NCI-H1930 (cell line): ENCODE measurements around the gene SLC13A4.
A peak's percentile ranks its signal among the peaks of the same experiment; 100 is the strongest.
"Not testable (repeated sequence)": the region's sequence is repeated elsewhere in the genome, so short reads cannot be mapped to it uniquely, and the experiment has no call there.

Source experiments
- DNase-seq, 2 experiments: peaks; one replicate each; lab custom pipeline; 2025; lab: John Stamatoyannopoulos, UW

SLC13A4 gene

GRCh38 chr7:135718219-135718618 lies 9.8 kb downstream of the SLC13A4 start:
- DNase-seq, result no peak

- no peak for DNase-seq
Observed at GRCh38 chr7:135717693-135718092, 10.3 kb downstream of the SLC13A4 start.

DNA sequence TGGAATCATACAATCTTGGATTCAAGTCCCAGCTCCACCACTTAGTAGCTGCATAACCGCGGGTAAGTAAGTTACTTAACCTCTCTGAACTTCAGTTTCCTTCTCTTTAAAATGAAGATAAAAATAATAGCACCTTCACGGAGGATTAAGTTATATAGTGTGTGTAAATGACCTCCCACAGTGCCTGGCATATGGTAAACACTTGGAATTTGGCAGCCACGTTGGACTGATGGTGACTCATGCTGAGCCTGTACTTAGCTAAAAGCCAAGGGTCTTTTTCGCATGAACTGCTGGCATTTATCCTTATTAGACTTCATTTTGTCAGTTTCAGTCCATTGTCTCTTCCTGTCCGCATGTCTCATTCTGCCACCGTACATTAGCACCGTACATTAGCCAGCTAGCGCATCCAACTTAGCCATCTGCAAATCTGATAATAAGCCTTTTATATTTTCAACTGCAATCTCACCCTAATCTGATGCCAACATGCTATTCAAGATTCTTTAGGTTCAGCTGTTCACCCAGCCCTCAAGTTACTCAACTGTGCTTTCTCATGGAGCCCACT lies 11.2 kb downstream of the SLC13A4 start:
- DNase-seq, result no peak

- no peak for DNase-seq
Observed at GRCh38 chr7:135715673-135716072, 12.3 kb downstream of the SLC13A4 start.

- no peak for DNase-seq
Observed at GRCh38 chr7:135715055-135715522, 12.9 kb downstream of the SLC13A4 start.

DNA sequence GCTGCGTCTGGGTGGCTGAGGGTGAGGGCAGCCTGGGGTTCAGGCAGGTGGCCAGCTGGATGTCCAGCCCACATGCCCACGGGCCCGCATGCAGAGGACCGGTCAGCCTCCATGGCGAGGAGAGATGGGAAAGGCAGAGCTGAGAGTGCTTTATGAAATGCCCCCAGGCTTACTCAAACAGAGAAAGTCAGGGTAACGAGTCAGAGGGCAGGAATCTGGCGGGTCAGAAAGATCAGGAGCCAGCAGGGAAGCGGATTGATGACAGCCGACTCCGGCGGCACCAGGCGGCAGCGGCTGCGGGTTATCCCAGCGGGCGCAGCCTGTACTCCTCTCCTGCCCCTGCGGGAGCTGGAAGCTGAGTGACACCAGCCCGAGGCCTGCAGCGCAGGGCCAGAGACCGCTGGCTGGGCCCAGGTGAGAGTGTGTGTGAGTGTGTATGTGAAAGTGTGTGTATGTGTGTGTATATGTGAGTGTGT lies 13.4 kb downstream of the SLC13A4 start:
- DNase-seq, result no peak

DNA sequence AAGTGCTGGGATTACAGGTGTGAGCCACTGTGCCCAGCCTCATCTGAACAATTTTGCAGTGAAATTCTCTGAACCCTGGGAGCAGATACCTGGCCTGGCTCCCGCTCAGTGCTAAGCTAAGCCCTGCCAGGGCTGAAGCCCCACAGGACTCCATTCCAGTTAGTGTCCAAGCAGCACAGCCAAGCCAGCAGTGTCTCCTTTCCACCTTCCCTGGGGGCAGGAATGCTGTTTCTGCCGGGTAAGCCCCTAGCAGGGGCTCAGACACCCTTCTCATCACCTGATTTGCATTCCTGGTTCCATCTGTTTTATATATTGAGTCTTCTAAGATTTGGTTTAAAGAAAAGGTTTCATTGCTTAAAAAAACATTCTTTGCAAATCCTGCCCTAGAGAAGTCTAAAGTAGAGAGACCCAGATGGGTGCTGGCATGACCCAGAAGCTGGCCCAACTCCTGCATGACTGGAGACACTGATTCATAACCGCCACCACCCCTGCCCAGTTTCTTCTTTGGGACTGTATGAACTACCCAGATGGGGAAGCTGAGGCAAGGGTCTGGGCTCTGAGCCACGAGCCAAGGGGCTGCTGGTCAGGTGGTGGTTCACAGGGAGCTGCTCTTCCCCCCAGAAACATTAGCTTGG lies 14.0 kb downstream of the SLC13A4 start:
- DNase-seq, result no peak

GRCh38 chr7:135712796-135713195 lies 15.2 kb downstream of the SLC13A4 start:
- DNase-seq, result no peak

DNA sequence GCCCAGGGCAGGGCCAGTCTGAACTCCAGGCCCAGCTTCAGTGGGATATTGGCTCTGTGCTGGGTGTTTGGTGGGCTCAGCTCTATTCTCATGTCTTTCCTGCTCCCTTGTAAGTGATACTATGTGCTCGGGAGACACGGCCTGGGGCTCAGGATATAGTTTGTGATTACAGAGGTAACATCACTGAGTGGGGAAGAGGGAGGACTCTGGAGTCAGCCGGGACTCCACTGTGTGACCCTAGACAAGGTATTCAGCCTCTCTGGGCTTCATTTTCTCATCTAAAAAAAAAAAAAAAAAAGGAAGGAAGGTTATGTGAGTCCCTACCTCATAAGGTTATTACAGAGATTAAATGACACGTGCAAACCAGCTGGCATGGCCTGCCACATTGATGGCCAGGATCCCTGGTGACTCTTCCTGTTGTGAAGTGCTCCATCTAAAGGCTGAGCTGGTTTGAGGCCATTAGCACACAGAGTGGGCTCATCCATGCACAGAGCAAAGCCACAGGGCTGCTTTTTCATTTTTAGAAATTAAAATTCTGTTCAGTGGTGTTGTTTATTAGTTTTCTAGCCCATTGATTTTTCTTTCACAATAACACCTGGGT lies 15.7 kb downstream of the SLC13A4 start:
- no peak for DNase-seq

DNA sequence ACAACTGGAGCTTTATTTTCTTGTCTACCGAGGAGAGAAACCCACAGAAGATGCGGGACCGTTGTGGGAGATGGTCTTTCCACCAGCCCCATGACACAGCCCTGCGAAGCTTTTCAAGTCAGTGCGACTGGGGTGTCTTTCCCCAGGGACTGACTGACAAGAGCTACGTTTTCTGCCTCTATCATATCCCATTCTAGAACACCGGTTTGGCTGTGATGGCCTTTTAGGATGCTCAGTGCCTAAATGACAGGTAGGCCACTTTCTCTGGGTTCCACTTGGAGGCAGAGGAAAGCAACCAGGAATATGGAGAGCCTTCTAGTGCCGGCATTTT lies 16.9 kb downstream of the SLC13A4 start:
- DNase-seq, result no peak

DNA sequence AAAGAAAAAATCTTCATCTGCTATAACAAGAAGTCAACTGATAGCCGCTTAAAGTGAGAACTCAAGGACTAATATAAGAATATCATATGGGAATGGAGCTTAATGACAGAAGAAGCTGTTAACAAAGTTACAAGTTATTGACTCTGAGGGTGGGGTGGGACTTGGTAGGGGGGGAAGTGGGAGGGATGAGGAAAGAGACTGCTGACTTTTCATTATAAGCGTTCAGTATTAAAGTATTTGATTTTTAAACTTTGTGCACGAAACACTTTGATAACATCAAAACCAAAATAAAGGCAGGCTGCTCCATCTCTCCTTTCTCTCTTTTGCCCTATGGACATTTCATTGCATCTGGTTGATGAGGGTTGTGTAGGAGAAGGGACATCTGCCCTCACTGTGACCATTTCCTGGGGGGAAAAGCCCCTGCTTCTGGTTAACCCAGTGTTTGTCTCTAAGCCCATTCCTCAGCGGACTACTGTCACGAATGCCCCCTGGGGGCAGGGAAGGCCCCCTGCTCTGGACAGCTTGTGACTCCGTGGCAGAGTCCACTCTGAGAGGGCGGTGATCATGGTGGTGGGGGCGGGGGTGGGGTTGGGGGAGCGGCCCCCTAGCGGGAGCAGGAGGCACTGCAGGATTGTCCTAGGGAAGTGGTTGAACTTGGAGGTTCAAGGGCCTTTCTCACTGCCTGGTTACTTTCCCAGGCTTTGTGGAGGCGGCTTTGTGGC lies 17.4 kb downstream of the SLC13A4 start:
- DNase-seq, result no peak

- DNase-seq, result no peak
Observed at GRCh38 chr7:135709508-135709907, 18.5 kb downstream of the SLC13A4 start.

DNA sequence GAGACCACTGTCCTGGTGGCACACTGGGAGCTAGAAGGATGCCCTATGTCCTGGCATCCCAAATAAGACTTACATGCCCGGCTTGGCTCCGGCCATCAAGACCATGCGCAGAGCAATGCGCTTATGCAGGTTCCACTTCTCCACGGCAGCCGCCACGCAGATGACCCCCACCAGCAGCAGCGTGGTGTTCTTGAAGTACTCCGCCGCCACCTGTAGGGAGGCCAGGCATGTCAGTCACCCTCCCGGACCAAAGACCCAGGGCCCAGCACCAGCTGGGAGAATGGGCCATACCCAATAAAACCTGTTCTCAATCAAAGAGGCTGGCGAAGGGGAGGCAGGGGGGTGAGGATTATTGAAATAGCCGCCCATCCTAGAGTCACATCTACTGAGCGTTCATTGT lies 19.9 kb downstream of the SLC13A4 start:
- DNase-seq, result no peak

- no peak for DNase-seq
Observed at GRCh38 chr7:135707570-135707966, 20.4 kb downstream of the SLC13A4 start.

- DNase-seq, result no peak
Observed at GRCh38 chr7:135706858-135707569, 21.0 kb downstream of the SLC13A4 start.

- no peak for DNase-seq
Observed at GRCh38 chr7:135706038-135706742, 21.8 kb downstream of the SLC13A4 start.

DNA sequence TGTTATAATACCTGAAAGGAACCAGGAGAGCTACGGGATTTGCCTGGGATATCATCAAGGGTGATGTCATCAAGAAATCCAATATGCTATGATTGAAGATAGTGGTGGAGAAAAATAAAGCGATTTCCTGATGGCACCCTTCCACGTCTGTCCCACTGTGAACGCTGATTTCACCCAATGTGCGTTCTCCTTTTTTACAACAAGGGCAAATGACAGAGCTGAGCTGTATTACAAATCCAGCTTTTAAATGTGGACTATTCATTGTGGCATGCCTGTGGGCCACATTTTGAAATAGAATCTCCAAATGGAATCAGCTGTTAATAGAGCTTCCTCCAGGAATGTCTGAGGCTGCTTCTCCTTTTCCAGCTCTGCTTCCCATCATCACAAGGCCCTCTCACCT lies 23.3 kb downstream of the SLC13A4 start:
- DNase-seq, result no peak

DNA sequence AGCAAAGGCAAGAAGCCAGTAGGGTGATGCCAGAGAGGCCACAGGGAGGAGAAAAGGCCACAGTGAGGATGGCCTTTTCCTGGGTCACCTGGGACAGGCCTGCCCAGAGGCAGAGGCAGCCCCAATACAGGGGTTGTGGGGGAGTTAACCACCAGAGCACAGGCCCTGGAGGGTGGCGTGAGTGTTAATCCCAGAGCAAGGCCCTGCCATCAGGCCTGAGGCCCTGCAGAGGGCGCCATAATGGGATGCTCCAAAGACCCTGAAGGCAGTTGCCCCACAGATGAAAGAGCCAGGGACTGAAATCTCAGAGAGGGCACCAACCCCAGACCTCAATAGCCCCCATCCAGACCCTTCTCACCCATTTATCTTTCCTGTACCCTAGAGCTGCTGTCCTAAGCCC lies 23.9 kb downstream of the SLC13A4 start:
- peak in 1 of 2 experiments; percentile 9 for DNase-seq

- no peak for DNase-seq
Observed at GRCh38 chr7:135697276-135698049, 30.5 kb downstream of the SLC13A4 start.

DNA sequence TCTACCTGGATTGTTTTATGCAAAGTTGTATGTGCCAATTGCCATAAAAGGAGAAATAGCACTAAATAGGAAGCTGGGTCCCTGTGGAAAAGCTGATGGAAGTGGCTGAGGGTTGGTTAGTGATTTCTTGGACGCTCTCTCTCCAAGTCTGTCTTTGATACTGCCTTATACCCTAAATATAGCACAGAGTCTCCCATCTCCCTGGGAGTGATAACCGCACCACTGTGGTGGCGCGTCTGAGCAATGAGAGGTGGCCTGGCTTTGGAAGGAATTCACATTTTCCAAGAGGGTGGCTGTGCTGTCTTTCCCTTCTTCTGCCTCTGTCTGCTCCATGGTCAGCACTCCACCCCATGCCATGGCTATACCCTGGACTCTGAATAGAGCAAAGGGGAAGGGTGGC lies 34.4 kb downstream of the SLC13A4 start:
- DNase-seq, result no peak

- DNase-seq, result not testable (repeated sequence)
Observed at GRCh38 chr7:135692606-135693005, 35.4 kb downstream of the SLC13A4 start.
